ENCODE measurements around the gene ANTXR2. TPM values are rescaled to one million over a fixed set of nuclear protein-coding genes. Genes with fewer than 3 reads are reported as not detected.

ANTXR2 gene
- total RNA-seq, 2 experiments from 2014 or later, result 10.5 to 11.1 TPM

GRCh38 chr4:80035336-80035735 lies 37.7 kb downstream of the ANTXR2 start:
- ChIA-PET CTCF (no interaction called here), POLR2A (no interaction called here)

DNA sequence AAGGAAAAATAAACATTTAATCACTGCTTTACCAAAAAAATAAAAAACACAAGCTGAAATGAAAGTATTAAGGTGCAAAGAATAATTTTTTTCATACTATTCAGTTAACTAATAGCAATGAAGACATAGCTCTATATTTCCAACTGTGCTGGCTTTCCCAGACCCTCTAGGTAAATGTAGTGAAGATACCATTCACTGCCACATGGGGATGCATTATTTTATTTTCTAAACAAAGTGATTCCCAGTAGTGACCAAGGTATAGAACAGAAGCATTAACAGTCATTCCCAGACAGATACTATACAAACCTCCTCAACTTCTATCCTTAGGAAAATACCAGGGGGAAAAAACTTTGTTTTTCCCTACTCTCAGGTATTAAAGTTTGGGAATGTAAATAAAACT lies 39.4 kb downstream of the ANTXR2 start:
- CTCF ChIA-PET, result no interaction called here
- POLR2A ChIA-PET, result no interaction called here

DNA sequence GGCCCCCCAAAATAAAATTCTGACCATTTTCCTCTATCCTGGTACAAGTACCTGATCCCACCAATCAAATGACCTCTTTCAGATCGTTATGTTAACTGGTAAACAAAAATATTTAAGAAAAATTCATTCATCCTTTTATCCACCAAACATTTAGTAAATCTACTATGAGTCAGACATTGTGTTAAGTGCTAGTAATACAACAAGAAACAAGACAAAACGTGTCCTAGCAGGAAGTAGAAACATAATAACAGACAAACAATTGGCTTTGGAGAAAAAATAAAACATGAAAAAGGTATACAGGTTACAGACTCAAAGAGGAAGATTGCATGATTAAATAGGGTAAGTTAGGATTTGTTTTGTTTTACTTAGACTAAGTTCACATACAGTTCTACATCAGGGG lies 43.7 kb downstream of the ANTXR2 start:
- CTCF ChIA-PET, result no interaction called here
- POLR2A ChIA-PET, result no interaction called here

GRCh38 chr4:80027611-80028010 lies 45.4 kb downstream of the ANTXR2 start:
- CTCF ChIA-PET, result no interaction called here

GRCh38 chr4:80026100-80026499 lies 46.9 kb downstream of the ANTXR2 start:
- ChIA-PET POLR2A (no interaction called here), CTCF (no interaction called here)

More at GRCh38 chr4:80027611-80028010, 45.4 kb downstream of the ANTXR2 start:
- POLR2A ChIA-PET, result no interaction called here

GRCh38 chr4:80024335-80024734 lies 48.7 kb downstream of the ANTXR2 start:
- POLR2A ChIA-PET, result interaction anchor here (0.6 kb wide), 1 partner anchor 48 kb away, joined by 3 read pairs; no protein-coding TSS in a partner anchor
- CTCF ChIA-PET, result no interaction called here

- ChIA-PET POLR2A (no interaction called here), CTCF (no interaction called here)
Observed at GRCh38 chr4:80022282-80022681, 50.7 kb downstream of the ANTXR2 start.

GRCh38 chr4:80017125-80017854 lies 55.7 kb downstream of the ANTXR2 start:
- POLR2A ChIA-PET, result no interaction called here

DNA sequence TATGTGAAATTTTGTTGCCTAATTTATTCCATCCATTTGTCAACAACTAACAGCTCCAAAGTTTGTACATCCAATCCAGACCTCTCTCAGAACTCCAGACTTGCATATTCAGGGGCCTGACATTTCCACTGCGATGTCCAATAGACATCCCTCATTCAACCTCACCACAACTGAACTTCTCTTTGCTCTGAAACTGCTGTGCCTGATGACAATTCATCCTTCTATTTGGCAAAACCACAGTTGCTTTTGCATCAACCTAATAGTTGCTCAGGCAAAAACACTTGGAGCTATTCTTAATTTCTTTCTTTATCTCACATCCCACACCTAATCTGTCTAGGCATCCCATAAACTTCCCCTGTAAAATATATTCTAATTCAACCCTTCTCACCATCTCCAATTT lies 56.5 kb downstream of the ANTXR2 start:
- POLR2A ChIA-PET, result no interaction called here
- CTCF ChIA-PET, result interaction anchor here (1.2 to 1.4 kb wide), 2 partner anchors 9 to 12 kb away, joined by 3 read pairs; no protein-coding TSS in a partner anchor

More at GRCh38 chr4:80017125-80017854, 55.7 kb downstream of the ANTXR2 start:
- CTCF ChIA-PET, result interaction anchor here (1.2 to 1.4 kb wide), 2 partner anchors 10 to 11 kb away, joined by 3 read pairs; no protein-coding TSS in a partner anchor

DNA sequence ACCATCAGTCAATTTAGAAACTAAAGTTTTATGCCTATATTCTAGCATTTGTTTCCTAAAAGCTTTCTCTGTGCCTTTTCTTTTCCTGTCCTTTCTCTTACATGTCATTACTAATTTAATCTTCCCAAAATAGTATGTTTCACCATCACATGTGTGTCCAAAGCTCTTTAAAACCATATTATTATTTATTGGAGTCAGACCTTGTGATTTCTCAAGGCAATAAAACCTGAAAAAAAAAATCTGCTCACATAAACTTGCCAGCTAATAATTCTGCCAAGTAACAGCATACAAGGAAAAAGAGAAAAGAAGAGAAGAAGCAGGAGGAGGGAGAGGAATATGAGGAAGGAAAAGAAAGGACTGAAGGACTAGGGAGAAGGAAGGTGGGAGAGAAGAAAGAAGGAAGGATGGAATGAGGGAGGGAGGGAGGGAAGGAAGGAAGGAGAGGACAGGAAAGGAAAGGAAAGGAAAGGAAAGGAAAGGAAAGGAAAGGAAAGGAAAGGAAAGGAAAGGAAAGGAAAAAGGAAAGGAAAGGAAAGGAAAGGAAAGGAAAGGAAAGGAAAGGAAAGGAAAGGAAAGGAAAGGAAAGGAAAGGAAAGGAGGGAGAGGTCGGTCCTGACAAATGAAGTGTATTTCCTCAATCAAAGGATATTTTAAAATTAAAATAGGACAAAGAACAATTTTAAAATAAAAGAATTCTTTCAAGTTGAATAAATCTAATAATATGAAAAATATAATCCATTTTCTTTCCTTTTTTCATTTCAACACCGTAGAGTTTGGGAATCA lies 57.4 kb downstream of the ANTXR2 start:
- ChIA-PET CTCF (interaction anchor here (0.7 to 1.2 kb wide), 2 partner anchors 8 to 168 kb away, joined by 3 read pairs; no protein-coding TSS in a partner anchor), POLR2A (no interaction called here)

GRCh38 chr4:80014531-80014930 lies 58.5 kb downstream of the ANTXR2 start:
- ChIA-PET CTCF (no interaction called here), POLR2A (no interaction called here)

- ChIA-PET POLR2A (no interaction called here), CTCF (no interaction called here)
Observed at GRCh38 chr4:80012291-80012690, 60.7 kb downstream of the ANTXR2 start.

GRCh38 chr4:80011636-80012236 lies 61.3 kb downstream of the ANTXR2 start:
- POLR2A ChIA-PET, result no interaction called here
- CTCF ChIA-PET, result no interaction called here

GRCh38 chr4:80010316-80010715 lies 62.7 kb downstream of the ANTXR2 start:
- POLR2A ChIA-PET, result no interaction called here

DNA sequence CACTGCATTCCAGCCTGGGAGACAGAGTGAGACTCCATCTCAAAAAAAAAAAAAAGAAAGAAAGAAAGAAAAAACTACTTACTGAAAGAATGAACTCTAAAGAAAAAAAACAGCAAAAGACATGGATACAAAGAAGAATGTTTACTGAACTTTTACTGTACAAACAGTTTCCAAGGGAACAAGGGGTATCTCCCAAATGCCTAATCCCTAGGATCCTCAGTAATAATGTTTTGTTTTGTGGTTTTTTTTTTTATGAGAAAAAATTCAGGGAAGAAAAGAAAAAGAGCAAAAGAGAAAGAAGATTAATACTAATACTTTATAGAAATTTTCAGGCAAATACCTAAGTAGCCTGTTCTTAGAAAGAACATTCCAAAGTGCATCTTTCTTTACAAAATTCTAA lies 63.2 kb downstream of the ANTXR2 start:
- ChIA-PET POLR2A (no interaction called here), CTCF (no interaction called here)

More at GRCh38 chr4:80010316-80010715, 62.7 kb downstream of the ANTXR2 start:
- CTCF ChIA-PET, result no interaction called here

DNA sequence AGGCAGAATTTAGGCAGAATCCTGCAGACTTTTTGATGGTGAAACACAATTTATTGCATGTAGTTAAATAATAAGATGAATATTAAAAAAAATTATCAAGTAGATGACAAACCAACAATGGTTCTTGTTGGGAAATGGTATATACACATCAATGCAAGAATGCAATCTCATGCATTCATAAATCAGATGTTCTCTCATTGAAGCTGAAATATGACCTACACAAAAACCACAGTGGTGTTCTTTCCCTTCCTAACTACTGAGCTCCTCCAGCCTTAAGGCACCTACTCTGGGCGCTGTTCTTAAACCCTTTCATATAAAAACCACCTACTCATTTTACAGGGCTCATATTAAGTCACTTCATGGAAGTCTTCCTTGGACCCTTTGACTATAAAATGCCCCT lies 64.1 kb downstream of the ANTXR2 start:
- CTCF ChIA-PET, result no interaction called here
- POLR2A ChIA-PET, result no interaction called here

- CTCF ChIA-PET, result interaction anchor here (0.7 kb wide), 1 partner anchor 65 kb away, joined by 3 read pairs; the partner anchor contains the start of gene ANTXR2
- POLR2A ChIA-PET, result no interaction called here
Observed at GRCh38 chr4:80008351-80008750, 64.7 kb downstream of the ANTXR2 start.

DNA sequence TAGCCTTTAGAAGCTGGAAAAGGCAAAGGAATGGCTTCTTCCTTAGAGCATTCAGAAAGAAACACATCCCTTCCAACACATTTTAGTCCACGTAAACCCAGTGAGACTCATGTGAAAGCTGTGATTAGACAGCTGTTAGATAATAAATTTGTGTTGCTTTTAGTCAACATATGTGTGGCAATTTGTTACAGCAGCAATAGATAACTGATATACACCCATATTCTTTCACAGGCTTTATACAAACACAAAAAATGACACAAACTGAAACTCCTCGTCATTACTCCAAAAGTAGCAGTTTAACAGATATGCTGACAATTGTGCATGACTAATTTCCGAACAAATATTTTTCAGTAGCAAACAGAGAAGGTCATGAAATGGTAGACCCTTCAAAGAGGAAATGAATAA lies 65.3 kb downstream of the ANTXR2 start:
- CTCF ChIA-PET, result interaction anchor here (0.7 to 0.8 kb wide), 2 partner anchors 9 to 65 kb away, joined by 3 read pairs; partner anchors contain the start of gene ANTXR2
- POLR2A ChIA-PET, result no interaction called here

DNA sequence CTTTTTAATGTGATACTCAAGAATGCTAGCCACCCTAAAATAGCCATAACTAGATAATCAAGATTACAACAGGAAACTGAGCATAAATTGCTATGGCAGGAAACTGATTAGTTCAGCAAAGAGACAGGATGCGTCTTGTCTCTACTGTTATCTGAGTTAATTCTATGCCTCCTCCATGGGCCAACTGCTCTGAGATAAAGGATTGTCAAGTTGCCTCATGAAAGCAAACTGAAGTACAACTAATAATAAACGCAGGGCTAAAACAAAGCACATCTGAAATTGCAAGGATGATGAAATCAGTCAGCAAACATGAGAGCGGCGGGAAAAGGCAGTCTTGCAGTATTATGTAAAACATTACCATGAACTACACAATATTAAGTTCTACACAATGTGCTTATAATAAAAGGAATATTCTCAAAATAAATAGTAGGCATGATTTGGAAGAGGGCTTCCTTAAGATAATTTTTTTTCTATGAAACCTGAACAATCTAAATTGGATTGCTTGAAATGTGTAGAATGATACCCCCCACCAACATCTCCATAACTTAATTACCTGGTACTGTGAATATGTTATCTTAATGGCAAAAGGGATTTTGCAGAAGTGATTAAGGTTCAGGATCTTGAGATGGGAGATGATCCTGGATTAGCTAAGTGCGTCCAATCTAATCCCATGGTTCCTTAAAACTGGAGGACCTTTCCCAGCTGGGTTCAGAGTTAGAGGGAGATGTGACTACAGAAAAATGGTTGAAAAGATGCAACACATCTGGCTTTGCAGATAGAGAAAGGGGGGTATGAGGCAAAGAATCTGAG lies 65.9 kb downstream of the ANTXR2 start:
- CTCF ChIA-PET, result interaction anchor here (0.7 to 0.8 kb wide), 2 partner anchors 9 to 66 kb away, joined by 3 read pairs; partner anchors contain the start of gene ANTXR2
- POLR2A ChIA-PET, result no interaction called here

GRCh38 chr4:80005863-80006262 lies 67.2 kb downstream of the ANTXR2 start:
- CTCF ChIA-PET, result no interaction called here

More at GRCh38 chr4:80005863-80006262, 67.2 kb downstream of the ANTXR2 start:
- POLR2A ChIA-PET, result no interaction called here

Measured in activated CD8-positive, alpha-beta memory T cell treated with anti-CD3 and anti-CD28 coated beads for 36 hours (primary cell).